Smooth muscle cell (in vitro differentiated cells): ENCODE data around the gene FARSB. TPM values are rescaled to one million over a fixed set of nuclear protein-coding genes. Genes with fewer than 3 reads are reported as not detected.
"Not testable (repeated sequence)": the region's sequence is repeated elsewhere in the genome, so short reads cannot be mapped to it uniquely, and the experiment has no call there.

Source experiments
- DNase-seq: peaks from one replicate; lab custom pipeline; 2025; ENCODE audit not compliant: unreplicated experiment; lab: John Stamatoyannopoulos, UW
- H2AFZ ChIP-seq: fragments of 200-600 bp; sonication (generic); 2 replicates; pipeline ENCODE4 v1.6.0; 2016; ENCODE audit warnings: antibody characterized with exemption, low read depth, mild to moderate bottlenecking
- H3F3A ChIP-seq: fragments of 200-600 bp; sonication (generic); 2 replicates; pipeline ENCODE4 v1.6.0; 2017; ENCODE audit warnings: antibody characterized with exemption, low read depth
- H3K27ac ChIP-seq: fragments of 200-600 bp; sonication (generic); 2 replicates; pipeline ENCODE4 v1.5.1; 2016; ENCODE audit warnings: low read depth, mild to moderate bottlenecking
- H3K27me3 ChIP-seq: fragments of 200-600 bp; sonication (generic); 2 replicates; pipeline ENCODE4 v1.6.1; 2016; ENCODE audit warnings: low read depth, mild to moderate bottlenecking
- H3K36me3 ChIP-seq: fragments of 200-600 bp; sonication (generic); 2 replicates; pipeline ENCODE4 v1.5.1; 2016; ENCODE audit warnings: low read depth
- H3K4me1 ChIP-seq: fragments of 200-600 bp; sonication (generic); 2 replicates; pipeline ENCODE4 v1.5.1; 2016; ENCODE audit warnings: low read depth
- H3K4me2 ChIP-seq: fragments of 200-600 bp; sonication (generic); 2 replicates; pipeline ENCODE4 v1.6.0; 2016; ENCODE audit warnings: mild to moderate bottlenecking
- H3K4me3 ChIP-seq: fragments of 200-600 bp; sonication (generic); 2 replicates; pipeline ENCODE4 v1.5.1; 2016; ENCODE audit warnings: mild to moderate bottlenecking
- H3K79me2 ChIP-seq: fragments of 200-600 bp; sonication (generic); 2 replicates; pipeline ENCODE4 v1.6.0; 2016; ENCODE audit warnings: low read depth, mild to moderate bottlenecking
- H3K9ac ChIP-seq: fragments of 200-600 bp; sonication (generic); 2 replicates; pipeline ENCODE4 v1.6.0; 2016; ENCODE audit warnings: low read depth
- H3K9me3 ChIP-seq: fragments of 200-600 bp; sonication (generic); replicated peaks from 2 replicates; pipeline ENCODE4 v1.5.1; 2016; ENCODE audit warnings: low read depth
- H4K20me1 ChIP-seq: fragments of 200-600 bp; sonication (generic); 2 replicates; pipeline ENCODE4 v1.6.0; 2016; ENCODE audit warnings: low read depth
- WGBS: methylation state at CpG from one replicate; pipeline ENCODE4 v1.1.7; 2016; ENCODE audit warnings: low lambda C conversion rate; 5-methylcytosine and 5-hydroxymethylcytosine counted together
- polyA plus RNA-seq: library from polyadenylated mRNA; unstranded; fragments of >200 nt; fragmentation: Nextera tagmentation; extraction: Ambion mirVana; gene quantifications from 2 replicates; pipeline ENCODE4 v1.2.1, GENCODE V29; 2016
- total RNA-seq: library from RNA; depleted of rRNA; stranded (reverse); fragments of >200 nt; gene quantifications from 2 replicates; pipeline ENCODE4 v1.2.3, GENCODE V29; 2014
- TF ChIP-seq, protein P1 (sequence below): fragments of 200-600 bp; sonication (generic); IDR thresholded peaks from 2 replicates; pipeline ENCODE4 v1.5.1; 2017; ENCODE audit warnings: borderline replicate concordance, mild to moderate bottlenecking, antibody characterized with exemption; ENCODE audit not compliant: insufficient read depth, poor library complexity, severe bottlenecking

Gene FARSB
- total and polyA plus RNA-seq, 2 experiments from 2014 or later: 25.7 to 27.0 TPM

DNA sequence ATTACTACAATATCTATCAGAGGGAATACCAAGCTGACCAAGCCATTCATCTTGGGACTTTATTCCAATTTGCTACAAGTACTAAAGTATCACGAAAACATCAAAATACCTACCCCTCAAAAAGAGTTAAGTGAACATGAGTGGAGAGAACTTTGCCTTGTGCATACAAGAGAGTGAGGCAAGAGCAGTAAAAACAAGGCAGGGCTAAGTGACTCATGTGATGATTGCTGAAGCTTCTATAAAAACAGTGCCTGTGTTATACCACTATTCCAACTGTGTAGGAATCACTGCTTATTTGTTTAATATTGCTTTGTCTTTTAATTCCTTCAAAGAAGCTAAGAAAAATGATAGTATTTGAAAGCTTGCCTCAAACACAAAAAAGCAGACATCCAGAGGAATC, 61.2 kb downstream of the FARSB start:
- peaks cover 13% of the 10 kb centered on the region for H3K36me3 ChIP-seq
- no peak for DNase-seq

DNA sequence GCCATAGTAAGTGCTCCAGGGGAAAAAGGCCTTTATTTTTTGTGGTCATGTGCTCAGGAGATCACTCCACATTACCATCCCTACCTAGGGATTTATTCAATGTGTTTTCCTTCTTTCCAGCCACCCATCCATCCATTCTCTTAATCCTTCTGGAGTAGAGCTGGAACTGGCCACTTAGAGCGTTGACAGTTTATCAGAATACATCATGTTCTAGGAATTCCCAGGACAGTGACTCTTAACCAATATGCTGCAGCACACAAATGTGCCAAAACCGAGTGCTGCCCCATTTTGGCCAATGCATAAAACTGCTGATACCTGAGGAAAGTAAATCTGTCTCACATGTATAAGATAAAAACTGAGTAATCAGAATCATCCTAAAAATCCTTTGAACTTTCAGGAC, 63.7 kb downstream of the FARSB start:
- peaks cover 2% of the 10 kb centered on the region for H3K79me2 ChIP-seq
- WGBS: 52% methylated on average over 2 of the region's 2 CpGs
- TF ChIP-seq, protein P1, sequence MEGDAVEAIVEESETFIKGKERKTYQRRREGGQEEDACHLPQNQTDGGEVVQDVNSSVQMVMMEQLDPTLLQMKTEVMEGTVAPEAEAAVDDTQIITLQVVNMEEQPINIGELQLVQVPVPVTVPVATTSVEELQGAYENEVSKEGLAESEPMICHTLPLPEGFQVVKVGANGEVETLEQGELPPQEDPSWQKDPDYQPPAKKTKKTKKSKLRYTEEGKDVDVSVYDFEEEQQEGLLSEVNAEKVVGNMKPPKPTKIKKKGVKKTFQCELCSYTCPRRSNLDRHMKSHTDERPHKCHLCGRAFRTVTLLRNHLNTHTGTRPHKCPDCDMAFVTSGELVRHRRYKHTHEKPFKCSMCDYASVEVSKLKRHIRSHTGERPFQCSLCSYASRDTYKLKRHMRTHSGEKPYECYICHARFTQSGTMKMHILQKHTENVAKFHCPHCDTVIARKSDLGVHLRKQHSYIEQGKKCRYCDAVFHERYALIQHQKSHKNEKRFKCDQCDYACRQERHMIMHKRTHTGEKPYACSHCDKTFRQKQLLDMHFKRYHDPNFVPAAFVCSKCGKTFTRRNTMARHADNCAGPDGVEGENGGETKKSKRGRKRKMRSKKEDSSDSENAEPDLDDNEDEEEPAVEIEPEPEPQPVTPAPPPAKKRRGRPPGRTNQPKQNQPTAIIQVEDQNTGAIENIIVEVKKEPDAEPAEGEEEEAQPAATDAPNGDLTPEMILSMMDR: no peak

More for the DNA sequence above, 61.2 kb downstream of the FARSB start:
- H3K27ac ChIP-seq: no peak overlapping the region
- no peak overlapping the region for H3K4me3 ChIP-seq
- WGBS: 78% methylated on average over 1 of the region's 1 CpG
- H3K4me1 ChIP-seq: no peaks in the 10 kb centered on the region
- H2AFZ ChIP-seq: no peak overlapping the region
- H3K9me3 ChIP-seq: no peaks in the 10 kb centered on the region
- H3F3A ChIP-seq: no peaks in the 10 kb centered on the region
- no peak overlapping the region for H3K4me2 ChIP-seq
- no peak overlapping the region for H3K9ac ChIP-seq
- H3K79me2 ChIP-seq: no peaks in the 10 kb centered on the region
- no peaks in the 10 kb centered on the region for H3K27me3 ChIP-seq
- TF ChIP-seq, protein P1: no peak
- peaks cover 9% of the 10 kb centered on the region for H4K20me1 ChIP-seq

DNA sequence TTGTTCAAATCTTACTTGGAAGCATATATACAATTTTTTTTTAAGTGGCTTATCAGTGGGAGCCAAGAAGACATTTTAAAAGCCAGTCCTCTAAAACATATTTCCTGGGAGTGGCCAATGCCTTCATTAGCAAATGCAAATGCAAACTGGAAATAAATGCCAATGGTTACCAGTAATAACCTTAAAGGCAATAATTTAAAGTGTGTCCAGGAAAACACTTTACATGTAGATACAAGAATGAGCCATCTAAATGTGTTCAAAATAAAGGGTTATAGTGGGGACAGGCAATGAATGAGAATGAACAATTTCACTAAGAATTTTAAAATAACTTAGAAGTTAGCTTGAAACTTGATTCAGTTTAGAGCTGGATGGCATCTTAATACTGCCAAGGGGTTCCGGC, 64.2 kb downstream of the FARSB start:
- TF ChIP-seq, protein P1: no peak
- 100% methylated on average over 1 of the region's 1 CpG for WGBS
- DNase-seq: no peak
- no peaks in the 10 kb centered on the region for H3K4me1 ChIP-seq
- no peak overlapping the region for H3K27ac ChIP-seq
- H3F3A ChIP-seq: no peaks in the 10 kb centered on the region
- H3K4me3 ChIP-seq: no peak overlapping the region
- H4K20me1 ChIP-seq: peaks cover 9% of the 10 kb centered on the region
- no peaks in the 10 kb centered on the region for H3K36me3 ChIP-seq
- no peaks in the 10 kb centered on the region for H3K9me3 ChIP-seq
- peaks cover 2% of the 10 kb centered on the region for H3K79me2 ChIP-seq
- H3K9ac ChIP-seq: no peak overlapping the region
- no peak overlapping the region for H3K4me2 ChIP-seq
- no peak overlapping the region for H2AFZ ChIP-seq
- no peaks in the 10 kb centered on the region for H3K27me3 ChIP-seq

More for the DNA sequence above, 63.7 kb downstream of the FARSB start:
- Histone ChIP-seq H3K4me3 (no peak overlapping the region), H3K9ac (no peak overlapping the region), H3K4me1 (no peaks in the 10 kb centered on the region), H4K20me1 (peaks cover 9% of the 10 kb centered on the region), H2AFZ (no peak overlapping the region), H3F3A (no peaks in the 10 kb centered on the region), H3K36me3 (no peaks in the 10 kb centered on the region), H3K4me2 (no peak overlapping the region), H3K9me3 (no peaks in the 10 kb centered on the region), H3K27me3 (no peaks in the 10 kb centered on the region), H3K27ac (no peak overlapping the region)
- DNase-seq: no peak

DNA sequence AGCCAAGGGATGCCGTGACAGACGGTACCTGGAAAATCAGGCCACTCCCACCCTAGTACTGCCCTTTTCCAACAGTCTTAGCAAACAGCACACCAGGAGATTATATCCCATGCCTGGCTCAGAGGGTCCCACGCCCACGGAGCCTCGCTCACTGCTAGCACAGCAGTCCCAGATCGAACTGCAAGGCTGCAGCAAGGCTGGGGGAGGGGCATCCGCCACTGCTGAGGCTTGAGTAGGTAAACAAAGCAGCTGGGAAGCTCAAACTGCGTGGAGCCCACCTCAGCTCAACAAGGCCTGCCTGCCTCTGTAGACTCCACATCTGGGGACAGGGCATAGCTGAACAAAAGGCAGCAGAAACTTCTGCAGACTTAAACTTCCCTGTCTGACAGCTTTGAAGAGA, 71.3 kb downstream of the FARSB start:
- H3K4me2 ChIP-seq, H4K20me1 ChIP-seq, H3K4me1 ChIP-seq, H3K79me2 ChIP-seq, H3F3A ChIP-seq, H2AFZ ChIP-seq, H3K27me3 ChIP-seq, H3K9me3 ChIP-seq, H3K27ac ChIP-seq, H3K36me3 ChIP-seq, DNase-seq, H3K9ac ChIP-seq, H3K4me3 ChIP-seq: not testable (repeated sequence)
- WGBS: 97% methylated on average over 8 of the region's 8 CpGs
